ENCODE results near the gene TNFRSF1A. TPM values are rescaled to one million over a fixed set of nuclear protein-coding genes. Genes with fewer than 3 reads are reported as not detected.
"Not testable (repeated sequence)": the region's sequence is repeated elsewhere in the genome, so short reads cannot be mapped to it uniquely, and the experiment has no call there.

The TNFRSF1A gene
- total and polyA plus RNA-seq, 5 donors from 2014 or later, result 25.6 to 39.5 (median 34.0) TPM

DNA sequence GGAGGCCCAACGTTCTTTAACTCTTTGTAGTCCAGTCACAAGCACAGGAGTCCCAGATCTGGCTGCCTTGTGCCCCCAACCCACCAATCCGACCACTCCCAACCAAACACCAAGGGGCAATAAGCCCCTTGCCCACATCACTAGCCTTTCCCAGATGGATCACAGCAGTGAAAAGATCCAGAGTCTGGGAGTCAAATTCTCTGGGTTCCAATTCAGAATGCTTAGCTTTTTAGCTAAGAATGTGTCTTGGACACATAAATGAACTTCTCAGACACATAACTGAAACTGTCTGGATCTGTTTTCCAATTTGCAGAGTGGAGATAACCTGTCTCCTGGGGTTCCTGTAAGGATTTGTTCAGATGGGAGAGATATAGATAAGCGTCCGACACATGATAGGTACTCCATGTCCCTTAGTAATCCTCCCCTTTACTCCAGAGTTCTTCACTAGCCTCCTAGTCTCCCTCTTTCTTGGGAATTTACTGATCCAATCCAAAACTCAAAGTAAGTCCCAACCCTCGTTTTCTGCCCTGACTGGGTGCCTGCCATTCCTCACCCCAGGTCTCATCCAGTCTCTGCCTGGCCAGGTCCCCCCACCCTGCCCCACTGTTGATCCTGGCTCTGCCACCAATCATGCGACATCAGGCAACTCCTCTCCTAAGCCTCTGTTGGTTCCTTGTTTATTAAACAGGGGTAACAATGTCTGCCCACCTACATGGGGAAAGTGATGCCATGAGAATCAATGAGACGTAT, 439 bp upstream of the TNFRSF1A start:
- Mint-ChIP-seq H3K4me3 (no peak overlapping the region), H3K36me3 (no peaks in the 10 kb centered on the region), H3K27me3 (no peaks in the 10 kb centered on the region), H3K9me3 (no peaks in the 10 kb centered on the region), H3K4me1 (peaks cover 5 to 47% (median 28%) of the 10 kb centered on the region in 4 donors), H3K27ac (no peak overlapping the region)
- Histone ChIP-seq H3K9me3 (ENCODE audit: control insufficient read depth in 2 of 2, low read length in 2 of 2) (no peaks in the 10 kb centered on the region), H3K27me3 (ENCODE audit: control insufficient read depth, insufficient read depth, low read length) (no peaks in the 10 kb centered on the region), H3K36me3 (ENCODE audit: control insufficient read depth, insufficient read depth, low read length) (peaks cover 2% of the 10 kb centered on the region), H3K27ac (ENCODE audit: insufficient read depth, low read length, poor library complexity, severe bottlenecking) (peak overlapping the region; percentile 90), H3K4me1 (ENCODE audit: control insufficient read depth, insufficient read depth, low read length, poor library complexity, severe bottlenecking) (peaks cover 60% of the 10 kb centered on the region), H3K4me3 (ENCODE audit: low read depth, low read length) (peak overlapping the region; percentile 94)
- no peak for ATAC-seq (ENCODE audit: low read depth in 2 of 2)
- DNase-seq, result no peak

DNA sequence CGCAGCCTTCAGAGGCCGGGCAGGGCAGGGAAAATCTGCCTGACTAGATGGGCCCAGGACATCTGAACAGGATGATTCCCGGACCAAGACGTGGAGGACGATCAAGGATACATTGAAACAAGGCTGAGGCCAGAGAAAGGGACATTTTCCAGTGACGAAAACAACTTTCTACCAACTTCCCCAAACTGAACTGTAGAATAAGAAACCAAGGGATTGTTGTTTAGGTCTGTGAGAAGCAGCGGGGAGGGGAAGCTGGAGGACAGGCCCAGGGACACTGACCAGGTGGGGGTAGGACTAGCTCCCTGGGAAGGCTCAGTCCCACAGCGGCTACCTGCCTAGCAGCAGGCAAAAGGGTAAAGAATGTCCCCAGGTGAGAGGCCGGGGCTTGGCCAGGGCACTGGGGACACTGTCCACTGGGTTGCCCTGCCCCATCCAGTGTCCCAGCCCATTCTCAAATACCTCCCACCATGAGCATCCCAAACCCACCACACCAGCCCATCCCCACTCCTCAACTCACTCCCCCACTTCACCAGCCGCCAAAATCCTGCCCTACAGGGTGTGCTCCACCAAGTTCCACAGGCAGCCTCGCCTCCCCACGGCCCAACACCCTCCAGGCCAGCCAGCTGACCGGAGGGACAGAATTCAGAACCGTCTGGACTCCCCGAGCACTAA, 995 bp downstream of the TNFRSF1A start:
- peak overlapping the region; percentile 90 for H3K27ac ChIP-seq (ENCODE audit: insufficient read depth, low read length, poor library complexity, severe bottlenecking)
- H3K4me1 ChIP-seq (ENCODE audit: control insufficient read depth, insufficient read depth, low read length, poor library complexity, severe bottlenecking), result peaks cover 68% of the 10 kb centered on the region
- DNase-seq (no peak), ATAC-seq (ENCODE audit: low read depth in 2 of 2) (no peak)
- H3K36me3 ChIP-seq (ENCODE audit: control insufficient read depth, insufficient read depth, low read length), result peaks cover 2% of the 10 kb centered on the region
- Mint-ChIP-seq H3K4me1 (peaks cover 5 to 42% (median 28%) of the 10 kb centered on the region in 4 donors), H3K27ac (no peak overlapping the region), H3K36me3 (no peaks in the 10 kb centered on the region), H3K27me3 (no peaks in the 10 kb centered on the region), H3K9me3 (no peaks in the 10 kb centered on the region), H3K4me3 (no peak overlapping the region)
- H3K9me3 ChIP-seq (ENCODE audit: control insufficient read depth in 2 of 2, low read length in 2 of 2), result no peaks in the 10 kb centered on the region
- peak overlapping the region; percentile 94 for H3K4me3 ChIP-seq (ENCODE audit: low read depth, low read length)
- H3K27me3 ChIP-seq (ENCODE audit: control insufficient read depth, insufficient read depth, low read length), result no peaks in the 10 kb centered on the region

DNA sequence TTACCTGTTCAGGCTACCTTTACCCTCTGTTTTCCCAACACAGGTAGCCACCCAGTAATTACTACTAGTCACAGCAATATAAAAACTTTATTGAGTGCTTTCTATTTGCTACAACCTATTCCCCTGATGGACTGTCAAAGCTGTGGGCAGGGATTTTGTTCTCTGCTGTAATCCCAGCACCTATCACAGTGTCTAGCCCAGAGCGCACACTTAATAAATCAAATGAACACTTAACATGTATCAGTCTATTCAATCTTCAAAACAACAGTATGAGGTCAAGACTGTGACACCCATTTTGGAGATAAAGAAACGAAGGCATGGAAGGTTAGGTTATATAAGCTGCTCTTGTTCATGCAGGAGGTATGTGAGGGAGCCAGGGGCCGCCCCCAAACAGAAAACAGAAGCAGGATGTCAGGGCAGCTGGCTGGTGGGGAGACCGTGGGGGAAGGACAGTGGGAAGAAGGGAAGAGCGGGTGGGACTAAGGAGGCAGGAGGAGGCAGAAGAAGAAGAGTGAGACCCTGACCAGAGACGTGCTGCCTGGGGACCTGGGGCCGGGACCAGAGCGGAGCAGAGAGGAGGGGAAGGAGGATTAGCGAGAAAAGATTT, 1.7 kb downstream of the TNFRSF1A start:
- H3K36me3 ChIP-seq (ENCODE audit: control insufficient read depth, insufficient read depth, low read length), result peaks cover 2% of the 10 kb centered on the region
- DNase-seq (peak in 2 of 3 donors; percentile 58 to 63), ATAC-seq (ENCODE audit: low read depth in 2 of 2) (peak; percentile 7 to 9)
- Mint-ChIP-seq H3K9me3 (no peaks in the 10 kb centered on the region), H3K4me1 (peaks cover 4 to 42% (median 27%) of the 10 kb centered on the region in 4 donors), H3K27ac (no peak overlapping the region), H3K4me3 (no peak overlapping the region), H3K36me3 (peaks cover 3% of the 10 kb centered on the region), H3K27me3 (no peaks in the 10 kb centered on the region)
- H3K27me3 ChIP-seq (ENCODE audit: control insufficient read depth, insufficient read depth, low read length), result no peaks in the 10 kb centered on the region
- peaks cover 68% of the 10 kb centered on the region for H3K4me1 ChIP-seq (ENCODE audit: control insufficient read depth, insufficient read depth, low read length, poor library complexity, severe bottlenecking)
- H3K9me3 ChIP-seq (ENCODE audit: control insufficient read depth in 2 of 2, low read length in 2 of 2), result no peaks in the 10 kb centered on the region
- peak overlapping the region; percentile 90 for H3K27ac ChIP-seq (ENCODE audit: insufficient read depth, low read length, poor library complexity, severe bottlenecking)
- H3K4me3 ChIP-seq (ENCODE audit: low read depth, low read length), result peak overlapping the region; percentile 94

DNA sequence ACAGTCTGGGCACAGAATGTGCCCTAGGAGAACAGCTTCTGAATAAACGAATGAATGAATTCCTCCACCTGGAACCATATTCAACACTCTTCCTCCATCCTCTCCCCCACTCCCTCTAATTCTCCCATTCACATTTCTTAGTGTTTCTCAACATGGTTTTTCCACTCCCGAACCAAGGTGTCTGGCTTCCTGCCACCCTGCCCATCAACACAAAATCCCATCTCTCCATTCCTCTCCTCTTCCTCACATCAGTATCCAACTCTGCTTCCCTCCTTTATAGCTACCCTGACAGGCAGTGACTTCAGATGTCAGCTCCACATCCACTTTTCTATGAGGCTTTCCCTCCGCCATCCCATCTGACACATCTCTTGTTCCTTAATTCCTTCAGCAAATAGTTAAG, 2.9 kb downstream of the TNFRSF1A start:
- H3K9me3 ChIP-seq (ENCODE audit: control insufficient read depth in 2 of 2, low read length in 2 of 2), result no peaks in the 10 kb centered on the region
- H3K4me1 Mint-ChIP-seq, result peaks cover 4 to 50% (median 29%) of the 10 kb centered on the region in 4 donors
- no peak overlapping the region for H3K27ac Mint-ChIP-seq
- peak overlapping the region; percentile 94 for H3K4me3 ChIP-seq (ENCODE audit: low read depth, low read length)
- H3K36me3 ChIP-seq (ENCODE audit: control insufficient read depth, insufficient read depth, low read length), result peaks cover 11% of the 10 kb centered on the region
- H3K9me3 Mint-ChIP-seq, result no peaks in the 10 kb centered on the region
- peak overlapping the region; percentile 90 for H3K27ac ChIP-seq (ENCODE audit: insufficient read depth, low read length, poor library complexity, severe bottlenecking)
- ATAC-seq (ENCODE audit: low read depth in 2 of 2) (no peak), DNase-seq (no peak)
- peaks cover 73% of the 10 kb centered on the region for H3K4me1 ChIP-seq (ENCODE audit: control insufficient read depth, insufficient read depth, low read length, poor library complexity, severe bottlenecking)
- peaks cover 4% of the 10 kb centered on the region for H3K36me3 Mint-ChIP-seq
- no peaks in the 10 kb centered on the region for H3K27me3 ChIP-seq (ENCODE audit: control insufficient read depth, insufficient read depth, low read length)
- H3K27me3 Mint-ChIP-seq, result no peaks in the 10 kb centered on the region
- no peak overlapping the region for H3K4me3 Mint-ChIP-seq

DNA sequence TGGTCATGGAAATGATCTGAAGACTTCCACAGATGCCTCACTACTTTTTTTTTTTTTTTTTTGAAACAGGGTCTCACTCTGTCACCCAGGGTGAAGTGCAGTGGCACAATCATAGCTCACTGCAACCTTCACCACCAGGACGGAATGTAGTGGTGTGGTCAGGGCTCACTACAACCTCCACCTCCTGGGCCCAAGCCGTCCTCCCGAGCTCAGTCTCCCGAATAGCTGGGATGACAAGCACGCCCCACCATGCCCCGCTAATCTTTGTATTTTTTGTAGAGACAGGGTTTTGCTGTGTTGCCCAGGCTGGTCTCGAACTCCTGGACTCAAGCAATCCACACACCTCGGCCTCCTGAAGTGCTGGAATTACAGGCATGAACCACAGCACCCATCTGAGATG, 3.3 kb downstream of the TNFRSF1A start:
- Histone ChIP-seq H3K4me3 (ENCODE audit: low read depth, low read length) (peak overlapping the region; percentile 94), H3K36me3 (ENCODE audit: control insufficient read depth, insufficient read depth, low read length) (peaks cover 15% of the 10 kb centered on the region), H3K4me1 (ENCODE audit: control insufficient read depth, insufficient read depth, low read length, poor library complexity, severe bottlenecking) (peaks cover 73% of the 10 kb centered on the region), H3K27ac (ENCODE audit: insufficient read depth, low read length, poor library complexity, severe bottlenecking) (peak overlapping the region; percentile 90)
- DNase-seq; H3K27me3 ChIP-seq (ENCODE audit: control insufficient read depth, insufficient read depth, low read length); H3K27ac Mint-ChIP-seq; ATAC-seq (ENCODE audit: low read depth in 2 of 2); H3K4me3 Mint-ChIP-seq; H3K36me3 Mint-ChIP-seq; H3K27me3 Mint-ChIP-seq; H3K9me3 Mint-ChIP-seq; H3K9me3 ChIP-seq (ENCODE audit: control insufficient read depth in 2 of 2, low read length in 2 of 2): not testable (repeated sequence)
- H3K4me1 Mint-ChIP-seq, result peaks cover 4 to 52% (median 29%) of the 10 kb centered on the region in 4 donors

DNA sequence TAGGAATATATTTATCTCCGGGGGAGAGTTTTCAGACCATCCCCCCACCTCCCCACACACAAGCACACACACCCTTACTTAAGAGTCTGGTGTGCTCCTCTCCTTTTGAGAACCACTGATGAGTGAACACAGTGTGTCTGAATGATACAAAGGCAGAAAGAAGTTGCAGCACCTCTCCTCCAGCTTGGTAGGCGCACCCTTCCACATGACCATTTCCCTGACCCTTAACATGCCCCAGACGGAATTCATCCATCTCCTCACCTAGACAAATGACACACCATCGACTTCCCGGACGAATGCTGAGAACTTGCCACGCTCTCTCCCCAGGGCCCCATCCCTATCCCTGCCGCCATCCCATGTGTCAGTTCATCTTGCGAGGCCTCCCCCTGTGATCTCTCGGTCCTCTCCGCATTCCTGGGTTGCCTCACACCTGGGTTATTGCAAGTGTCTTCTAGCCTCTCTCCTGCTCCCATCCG, 3.9 kb downstream of the TNFRSF1A start:
- Mint-ChIP-seq H3K4me1 (peaks cover 4 to 52% (median 29%) of the 10 kb centered on the region in 4 donors), H3K4me3 (no peak overlapping the region), H3K27me3 (no peaks in the 10 kb centered on the region), H3K9me3 (no peaks in the 10 kb centered on the region), H3K27ac (no peak overlapping the region), H3K36me3 (peaks cover 11% of the 10 kb centered on the region)
- ATAC-seq (ENCODE audit: low read depth in 2 of 2), result no peak
- H3K27ac ChIP-seq (ENCODE audit: insufficient read depth, low read length, poor library complexity, severe bottlenecking), result peak overlapping the region; percentile 90
- peaks cover 74% of the 10 kb centered on the region for H3K4me1 ChIP-seq (ENCODE audit: control insufficient read depth, insufficient read depth, low read length, poor library complexity, severe bottlenecking)
- no peaks in the 10 kb centered on the region for H3K27me3 ChIP-seq (ENCODE audit: control insufficient read depth, insufficient read depth, low read length)
- peak in 1 of 3 donors; percentile 55 for DNase-seq
- no peaks in the 10 kb centered on the region for H3K9me3 ChIP-seq (ENCODE audit: control insufficient read depth in 2 of 2, low read length in 2 of 2)
- H3K36me3 ChIP-seq (ENCODE audit: control insufficient read depth, insufficient read depth, low read length), result peaks cover 20% of the 10 kb centered on the region
- peak overlapping the region; percentile 94 for H3K4me3 ChIP-seq (ENCODE audit: low read depth, low read length)

DNA sequence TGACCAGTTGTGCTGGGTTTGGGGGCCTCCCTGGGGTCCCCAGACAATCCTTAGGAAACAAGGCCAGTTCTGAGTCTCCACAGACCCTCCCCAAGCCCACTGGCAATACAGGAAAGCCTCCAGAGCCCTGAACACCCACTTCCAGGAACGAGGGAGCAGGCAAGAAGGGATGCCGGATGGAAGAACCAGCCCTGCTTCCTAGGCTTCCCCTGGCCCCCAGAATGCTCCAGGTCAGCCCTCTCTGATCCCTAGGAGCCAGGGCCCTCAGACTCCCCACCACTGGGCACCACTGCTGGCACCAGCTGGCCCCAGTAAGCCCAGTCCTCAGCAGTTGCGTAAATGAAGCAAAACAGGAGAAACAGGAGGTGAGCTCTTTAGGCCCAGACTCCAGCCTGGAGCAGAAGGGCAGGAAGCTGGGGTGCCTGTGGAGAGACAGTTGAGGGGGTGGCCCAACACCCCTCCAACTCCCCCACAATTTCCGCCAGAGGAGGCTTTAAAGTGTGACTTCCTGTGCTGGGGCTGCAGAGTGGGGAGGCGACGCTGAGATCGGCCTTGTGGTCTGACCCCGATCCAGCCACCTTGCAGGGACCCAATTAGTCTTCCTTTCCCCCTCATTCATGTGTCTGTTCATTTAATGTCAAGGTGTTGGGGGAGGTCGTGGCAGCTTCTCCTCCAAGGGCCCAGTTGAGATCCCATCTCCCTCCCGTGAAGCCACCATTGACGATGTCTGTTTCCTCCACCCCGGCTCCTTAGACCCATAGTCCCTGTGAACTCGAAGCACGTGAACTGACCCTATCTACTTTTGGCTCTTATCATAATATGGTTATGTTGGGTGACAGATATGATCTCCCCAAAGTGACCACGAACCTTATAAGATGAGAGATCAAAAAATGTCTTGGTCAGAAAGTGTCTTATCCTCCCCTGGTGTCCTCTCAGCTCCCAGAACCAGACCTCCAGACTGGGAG, 4.7 kb downstream of the TNFRSF1A start:
- Mint-ChIP-seq H3K27ac (no peak overlapping the region), H3K9me3 (no peaks in the 10 kb centered on the region), H3K4me3 (no peak overlapping the region), H3K4me1 (peaks cover 4 to 52% (median 24%) of the 10 kb centered on the region in 4 donors), H3K27me3 (no peaks in the 10 kb centered on the region), H3K36me3 (peaks cover 17% of the 10 kb centered on the region)
- Histone ChIP-seq H3K27me3 (ENCODE audit: control insufficient read depth, insufficient read depth, low read length) (no peaks in the 10 kb centered on the region), H3K4me3 (ENCODE audit: low read depth, low read length) (peak overlapping the region; percentile 94), H3K27ac (ENCODE audit: insufficient read depth, low read length, poor library complexity, severe bottlenecking) (peak overlapping the region; percentile 90), H3K36me3 (ENCODE audit: control insufficient read depth, insufficient read depth, low read length) (peaks cover 28% of the 10 kb centered on the region), H3K9me3 (ENCODE audit: control insufficient read depth in 2 of 2, low read length in 2 of 2) (no peaks in the 10 kb centered on the region), H3K4me1 (ENCODE audit: control insufficient read depth, insufficient read depth, low read length, poor library complexity, severe bottlenecking) (peaks cover 70% of the 10 kb centered on the region)
- peak; percentile 52 to 89 (median 69) for DNase-seq
- ATAC-seq (ENCODE audit: low read depth in 2 of 2), result peak; percentile 52 to 58

Data from CD4-positive, CD25-positive, alpha-beta regulatory T cell (primary cell).